ENCODE results near the gene BAG5.

The BAG5 gene

GRCh38 chr14:103546652-103547454 lies 15.6 kb downstream of the BAG5 start:
- peak; percentile 76 for DNase-seq

GRCh38 chr14:103545915-103546651 lies 16.4 kb downstream of the BAG5 start:
- DNase-seq = peak; percentile 31

GRCh38 chr14:103545219-103545914 lies 17.1 kb downstream of the BAG5 start:
- DNase-seq = peak; percentile 26

GRCh38 chr14:103544388-103545218 lies 17.9 kb downstream of the BAG5 start:
- DNase-seq = peak; percentile 83

GRCh38 chr14:103543721-103544387 lies 18.6 kb downstream of the BAG5 start:
- peak; percentile 33 for DNase-seq

GRCh38 chr14:103543140-103543539 lies 19.3 kb downstream of the BAG5 start:
- DNase-seq = peak; percentile 29

GRCh38 chr14:103542605-103543088 lies 19.8 kb downstream of the BAG5 start:
- peak; percentile 87 for DNase-seq

GRCh38 chr14:103541709-103542604 lies 20.5 kb downstream of the BAG5 start:
- DNase-seq = peak; percentile 33

- peak; percentile 70 for DNase-seq
Measured at GRCh38 chr14:103540821-103541708, 21.4 kb downstream of the BAG5 start.

GRCh38 chr14:103539056-103539825 lies 23.2 kb downstream of the BAG5 start:
- no peak for DNase-seq

GRCh38 chr14:103538291-103539055 lies 24.0 kb downstream of the BAG5 start:
- no peak for DNase-seq

GRCh38 chr14:103537175-103537990 lies 25.1 kb downstream of the BAG5 start:
- DNase-seq = no peak

GRCh38 chr14:103536693-103537092 lies 25.8 kb downstream of the BAG5 start:
- DNase-seq = no peak

GRCh38 chr14:103535891-103536565 lies 26.4 kb downstream of the BAG5 start:
- DNase-seq = no peak

- no peak for DNase-seq
Measured at GRCh38 chr14:103535081-103535890, 27.2 kb downstream of the BAG5 start.

Data from right hindlimb (tissue), 1 donor.